KMS-11 (cell line): ENCODE data around the gene PTPRR.
A peak's percentile ranks its signal among the peaks of the same experiment; 100 is the strongest.

ENCODE experiments used
- H2AFZ ChIP-seq: fragments of 200-600 bp; sonication (generic); 2 replicates; pipeline ENCODE4 v1.6.1; 2016; ENCODE audit warnings: antibody characterized with exemption, mixed run types, low read depth
- H3K27ac ChIP-seq: fragments of 200-600 bp; sonication (generic); 2 replicates; pipeline ENCODE4 v1.6.1; 2016; ENCODE audit warnings: mild to moderate bottlenecking, mixed run types
- H3K27me3 ChIP-seq: fragments of 200-600 bp; sonication (generic); 2 replicates; pipeline ENCODE4 v1.6.1; 2017; ENCODE audit warnings: mild to moderate bottlenecking, low read depth, mixed run types, moderate library complexity; ENCODE audit not compliant: insufficient read depth
- H3K36me3 ChIP-seq: fragments of 200-600 bp; sonication (generic); 2 replicates; pipeline ENCODE4 v1.6.1; 2017; ENCODE audit warnings: mild to moderate bottlenecking, mixed run types; ENCODE audit not compliant: insufficient read depth
- H3K4me1 ChIP-seq: fragments of 200-600 bp; sonication (generic); 2 replicates; pipeline ENCODE4 v1.6.1; 2016; ENCODE audit warnings: mild to moderate bottlenecking, low read depth, mixed run types; ENCODE audit not compliant: poor library complexity, severe bottlenecking
- H3K4me2 ChIP-seq: fragments of 200-600 bp; sonication (generic); 2 replicates; pipeline ENCODE4 v1.7.0; 2016; ENCODE audit warnings: mild to moderate bottlenecking, mixed run types
- H3K4me3 ChIP-seq: fragments of 200-600 bp; sonication (generic); IDR thresholded peaks from 2 replicates; pipeline ENCODE4 v1.6.1; 2017; ENCODE audit warnings: low read depth, low read length, mixed read lengths; ENCODE audit not compliant: insufficient read depth
- H3K79me2 ChIP-seq: fragments of 200-600 bp; sonication (generic); 2 replicates; pipeline ENCODE4 v1.6.1; 2016; ENCODE audit warnings: low read depth, mixed run types; ENCODE audit not compliant: insufficient read depth
- H3K9ac ChIP-seq: fragments of 200-600 bp; sonication (generic); 2 replicates; pipeline ENCODE4 v1.6.1; 2016; ENCODE audit warnings: mild to moderate bottlenecking, mixed run types
- H4K20me1 ChIP-seq: fragments of 200-600 bp; sonication (generic); 2 replicates; pipeline ENCODE4 v1.6.1; 2016; ENCODE audit warnings: mild to moderate bottlenecking, mixed run types; ENCODE audit not compliant: insufficient read depth
- TF ChIP-seq, protein P1 (sequence below): fragments of 200-600 bp; sonication (generic); conservative IDR thresholded peaks from 2 replicates; pipeline ENCODE4 v1.6.1; 2017; ENCODE audit warnings: low read depth, mild to moderate bottlenecking, antibody characterized with exemption, low read length, moderate library complexity, mixed read lengths

The PTPRR gene

DNA sequence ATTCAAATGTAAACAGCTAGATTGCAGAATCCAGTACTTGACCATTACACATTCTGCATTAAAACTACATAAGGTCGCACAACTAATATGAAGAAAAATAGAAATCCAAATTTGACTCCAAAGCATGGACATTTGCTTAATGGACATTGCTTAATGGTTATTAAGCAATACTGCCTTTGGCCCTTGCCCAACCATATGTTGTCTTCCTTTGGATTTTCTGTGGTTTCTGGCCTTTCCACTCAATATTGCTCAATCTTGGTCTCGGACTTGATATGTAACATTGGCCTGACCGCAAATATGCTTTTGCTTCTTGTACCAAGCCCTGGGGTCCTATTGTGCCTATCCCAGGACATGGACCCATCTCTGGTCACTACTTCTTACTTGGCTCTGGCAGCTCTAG is 67.2 kb downstream of the PTPRR start:
- Histone ChIP-seq H2AFZ (no peak overlapping the region), H4K20me1 (no peaks in the 10 kb centered on the region), H3K36me3 (no peaks in the 10 kb centered on the region), H3K79me2 (no peaks in the 10 kb centered on the region), H3K27me3 (no peaks in the 10 kb centered on the region), H3K4me3 (no peak overlapping the region), H3K4me1 (no peaks in the 10 kb centered on the region), H3K27ac (no peak overlapping the region), H3K9ac (no peak overlapping the region), H3K4me2 (no peak overlapping the region)
- TF ChIP-seq, protein P1, sequence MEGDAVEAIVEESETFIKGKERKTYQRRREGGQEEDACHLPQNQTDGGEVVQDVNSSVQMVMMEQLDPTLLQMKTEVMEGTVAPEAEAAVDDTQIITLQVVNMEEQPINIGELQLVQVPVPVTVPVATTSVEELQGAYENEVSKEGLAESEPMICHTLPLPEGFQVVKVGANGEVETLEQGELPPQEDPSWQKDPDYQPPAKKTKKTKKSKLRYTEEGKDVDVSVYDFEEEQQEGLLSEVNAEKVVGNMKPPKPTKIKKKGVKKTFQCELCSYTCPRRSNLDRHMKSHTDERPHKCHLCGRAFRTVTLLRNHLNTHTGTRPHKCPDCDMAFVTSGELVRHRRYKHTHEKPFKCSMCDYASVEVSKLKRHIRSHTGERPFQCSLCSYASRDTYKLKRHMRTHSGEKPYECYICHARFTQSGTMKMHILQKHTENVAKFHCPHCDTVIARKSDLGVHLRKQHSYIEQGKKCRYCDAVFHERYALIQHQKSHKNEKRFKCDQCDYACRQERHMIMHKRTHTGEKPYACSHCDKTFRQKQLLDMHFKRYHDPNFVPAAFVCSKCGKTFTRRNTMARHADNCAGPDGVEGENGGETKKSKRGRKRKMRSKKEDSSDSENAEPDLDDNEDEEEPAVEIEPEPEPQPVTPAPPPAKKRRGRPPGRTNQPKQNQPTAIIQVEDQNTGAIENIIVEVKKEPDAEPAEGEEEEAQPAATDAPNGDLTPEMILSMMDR, result no peak

DNA sequence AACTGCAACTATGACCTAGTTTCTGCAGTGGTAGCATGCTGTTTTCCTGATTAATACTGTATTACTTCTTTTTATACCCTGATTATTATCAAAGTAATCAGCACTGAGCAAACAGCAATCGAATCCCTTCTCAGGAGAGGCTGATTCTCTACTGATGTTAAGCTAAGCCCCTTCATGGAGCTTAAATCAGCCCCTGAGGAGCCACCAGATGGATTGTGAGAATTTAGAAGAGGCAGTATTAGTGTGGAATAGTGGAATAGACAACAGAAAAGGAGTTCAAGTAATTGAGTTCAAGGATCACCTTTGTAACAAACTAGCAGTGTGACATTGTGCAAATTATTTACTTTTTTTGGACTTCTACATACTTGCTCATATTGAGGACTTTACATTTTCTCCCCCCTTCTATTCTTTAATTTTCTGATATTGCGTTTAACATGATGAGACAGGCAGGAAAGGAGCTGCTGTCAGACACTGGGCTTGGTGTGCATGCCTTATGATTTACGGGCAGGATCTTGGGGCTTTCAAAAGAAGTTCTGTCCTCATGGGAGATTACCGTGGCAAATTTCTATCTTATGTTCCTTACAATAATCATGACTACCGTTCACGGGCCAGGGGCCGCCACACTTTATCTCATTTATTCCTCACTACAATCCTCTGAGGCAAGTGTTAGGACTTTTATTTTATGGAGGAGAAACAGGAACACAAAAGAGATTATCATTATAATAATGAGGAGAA is 68.0 kb downstream of the PTPRR start:
- Histone ChIP-seq H4K20me1 (no peaks in the 10 kb centered on the region), H3K27me3 (no peaks in the 10 kb centered on the region), H3K4me2 (no peak overlapping the region), H3K79me2 (no peaks in the 10 kb centered on the region), H3K4me1 (no peaks in the 10 kb centered on the region), H3K36me3 (no peaks in the 10 kb centered on the region), H3K27ac (no peak overlapping the region), H2AFZ (no peak overlapping the region), H3K4me3 (no peak overlapping the region), H3K9ac (no peak overlapping the region)
- TF ChIP-seq, protein P1, result no peak

DNA sequence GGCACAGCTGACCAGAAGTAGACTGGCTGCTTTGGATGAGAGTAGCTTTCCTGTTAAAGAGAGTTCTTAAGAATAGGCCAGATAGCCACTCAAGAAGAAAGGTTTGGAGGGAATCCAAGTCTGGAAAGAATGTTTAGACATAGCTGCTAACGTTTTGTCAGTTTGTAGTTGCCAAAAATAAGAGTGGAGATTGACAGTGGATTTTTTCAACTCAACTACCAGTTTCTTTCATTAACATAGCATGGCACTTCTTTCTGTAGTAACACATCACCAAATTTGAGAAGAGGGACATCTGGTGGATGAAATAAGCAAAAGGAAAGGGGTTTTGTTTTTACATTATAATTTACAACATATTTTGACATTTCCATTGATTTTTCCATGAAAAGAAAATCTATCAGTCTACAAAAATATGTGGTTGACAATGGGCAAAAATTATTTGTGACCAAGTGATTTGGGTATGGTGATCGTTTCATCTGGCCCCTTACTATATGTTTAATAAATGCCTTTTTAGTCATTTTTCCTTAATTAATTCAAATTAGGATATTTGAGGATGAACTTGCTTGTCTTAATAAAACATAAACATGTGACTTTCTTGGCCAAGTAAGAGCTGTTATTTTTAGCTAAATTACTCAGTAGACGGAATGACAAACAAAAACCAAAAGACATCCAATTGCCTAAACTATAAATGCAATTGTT is 71.1 kb downstream of the PTPRR start:
- no peak overlapping the region for H3K9ac ChIP-seq
- no peaks in the 10 kb centered on the region for H3K36me3 ChIP-seq
- no peaks in the 10 kb centered on the region for H3K79me2 ChIP-seq
- no peaks in the 10 kb centered on the region for H3K27me3 ChIP-seq
- H3K4me1 ChIP-seq, result no peaks in the 10 kb centered on the region
- no peak overlapping the region for H3K4me2 ChIP-seq
- H2AFZ ChIP-seq, result no peak overlapping the region
- no peak overlapping the region for H3K27ac ChIP-seq
- no peak overlapping the region for H3K4me3 ChIP-seq
- H4K20me1 ChIP-seq, result no peaks in the 10 kb centered on the region
- TF ChIP-seq, protein P1, result peak; percentile 73

DNA sequence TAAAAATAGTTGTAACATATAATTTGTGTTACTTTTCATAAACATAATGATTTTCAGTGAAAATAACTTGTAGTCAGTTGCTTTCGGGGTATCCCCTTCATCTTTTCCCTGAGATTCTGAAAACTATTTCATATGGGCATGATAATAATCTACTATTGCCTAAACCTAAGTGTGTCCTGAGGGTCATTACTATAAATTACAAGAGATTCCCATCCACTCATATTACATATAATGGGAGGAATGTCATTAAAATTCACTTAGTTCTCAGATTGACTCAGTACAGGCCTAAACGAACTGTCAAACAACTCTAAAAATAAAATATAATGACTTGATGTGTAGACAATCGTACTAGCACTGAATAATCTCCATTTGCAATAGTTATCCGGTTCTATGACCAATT is 72.7 kb downstream of the PTPRR start:
- no peaks in the 10 kb centered on the region for H3K36me3 ChIP-seq
- no peak overlapping the region for H3K9ac ChIP-seq
- H3K4me3 ChIP-seq, result no peak overlapping the region
- H4K20me1 ChIP-seq, result no peaks in the 10 kb centered on the region
- TF ChIP-seq, protein P1, result no peak
- no peaks in the 10 kb centered on the region for H3K4me1 ChIP-seq
- H3K4me2 ChIP-seq, result no peak overlapping the region
- H3K79me2 ChIP-seq, result no peaks in the 10 kb centered on the region
- H2AFZ ChIP-seq, result no peak overlapping the region
- H3K27me3 ChIP-seq, result no peaks in the 10 kb centered on the region
- no peak overlapping the region for H3K27ac ChIP-seq
